HEK293T (cell line): ENCODE measurements around the gene SLC9A9.

ENCODE experiments used
- CTCF ChIA-PET: fragments of 350-600 bp; formaldehyde crosslinking; extraction: SDS; loops from one replicate; lab custom pipeline; 2021; ENCODE audit warnings: antibody characterized with exemption, inconsistent platforms; lab: Yijun Ruan, JAX
- POLR2A ChIA-PET: fragments of 350-600 bp; formaldehyde crosslinking; extraction: SDS; loops from one replicate; lab custom pipeline; 2020; ENCODE audit warnings: antibody characterized with exemption, inconsistent platforms; lab: Yijun Ruan, JAX
- DNase-seq: peaks from one replicate; pipeline ENCODE4 v3.0.0; 2012; ENCODE audit warnings: mixed read lengths; ENCODE audit errors: extremely low spot score
- ARNT ChIP-seq: fragments of 450-650 bp; IDR thresholded peaks from 2 replicates; pipeline ENCODE4 v1.6.1; 2017; ENCODE audit warnings: mild to moderate bottlenecking
- BHLHE40 ChIP-seq: fragments of 450-650 bp; IDR thresholded peaks from 2 replicates; pipeline ENCODE4 v1.6.1; 2016; ENCODE audit warnings: mild to moderate bottlenecking, moderate library complexity, borderline replicate concordance
- CTBP1 ChIP-seq: fragments of 450-650 bp; IDR thresholded peaks from 2 replicates; pipeline ENCODE4 v1.6.1; 2016; ENCODE audit warnings: borderline replicate concordance
- ELF4 ChIP-seq: fragments of 450-650 bp; IDR thresholded peaks from 2 replicates; pipeline ENCODE4 v1.6.1; 2017; ENCODE audit warnings: antibody characterized with exemption
- FOXA1 ChIP-seq: fragments of 450-650 bp; IDR thresholded peaks from 2 replicates; pipeline ENCODE4 v1.6.1; 2016; ENCODE audit warnings: mild to moderate bottlenecking
- FOXK2 ChIP-seq: fragments of 450-650 bp; IDR thresholded peaks from 2 replicates; pipeline ENCODE4 v1.6.1; 2016; ENCODE audit warnings: mild to moderate bottlenecking
- FOXM1 ChIP-seq: fragments of 450-650 bp; IDR thresholded peaks from 2 replicates; pipeline ENCODE4 v1.6.1; 2017; ENCODE audit warnings: mild to moderate bottlenecking, borderline replicate concordance
- HDGF ChIP-seq: fragments of 450-650 bp; IDR thresholded peaks from 2 replicates; pipeline ENCODE4 v1.6.1; 2017; ENCODE audit warnings: antibody characterized with exemption, borderline replicate concordance
- L3MBTL2 ChIP-seq: fragments of 450-650 bp; conservative IDR thresholded peaks from 2 replicates; pipeline ENCODE4 v1.6.1; 2016; ENCODE audit warnings: mild to moderate bottlenecking
- LEF1 ChIP-seq: fragments of 450-650 bp; IDR thresholded peaks from 2 replicates; pipeline ENCODE4 v1.6.1; 2017; ENCODE audit warnings: mild to moderate bottlenecking, borderline replicate concordance
- NFRKB ChIP-seq: fragments of 450-650 bp; IDR thresholded peaks from 2 replicates; pipeline ENCODE4 v1.6.1; 2016; ENCODE audit warnings: mild to moderate bottlenecking, moderate library complexity
- SP1 ChIP-seq: fragments of 450-650 bp; IDR thresholded peaks from 2 replicates; pipeline ENCODE4 v1.6.1; 2017
- SUZ12 ChIP-seq: fragments of 450-650 bp; IDR thresholded peaks from 2 replicates; pipeline ENCODE4 v1.6.1; 2016; ENCODE audit warnings: mild to moderate bottlenecking
- TARDBP ChIP-seq: fragments of 450-650 bp; IDR thresholded peaks from 2 replicates; pipeline ENCODE4 v1.6.1; 2016
- ZNF384 ChIP-seq: fragments of 450-650 bp; IDR thresholded peaks from 2 replicates; pipeline ENCODE4 v1.6.1; 2016
- TF ChIP-seq, protein P1 (sequence below): fragments of 450-650 bp; IDR thresholded peaks from 2 replicates; pipeline ENCODE4 v1.6.1; 2016

The SLC9A9 gene

DNA sequence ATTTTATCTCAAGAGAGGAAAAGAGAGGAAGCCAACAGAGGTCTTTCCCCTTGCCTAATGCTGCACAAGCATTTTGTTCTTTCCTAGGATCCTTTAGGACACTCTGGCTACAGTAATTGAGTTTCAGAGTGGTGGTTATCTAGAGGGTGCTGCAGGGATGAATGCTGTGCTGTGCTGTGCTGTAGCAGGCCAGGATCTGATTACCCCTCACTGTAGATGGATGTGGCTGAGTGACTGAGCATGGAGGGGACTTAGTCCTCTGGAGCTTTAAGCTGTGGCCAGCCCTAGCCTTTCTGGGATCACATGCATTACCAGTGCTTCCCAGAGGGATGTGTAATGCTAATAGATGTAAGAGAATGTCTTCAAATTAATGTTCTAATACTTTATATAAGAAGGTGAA, 94.8 kb downstream of the SLC9A9 start:
- TF ChIP-seq TARDBP (no peak), L3MBTL2 (no peak), LEF1 (no peak), SP1 (no peak), FOXK2 (no peak), ELF4 (no peak)
- ChIA-PET POLR2A (no interaction called here), CTCF (no interaction called here)
- DNase-seq, result no peak

DNA sequence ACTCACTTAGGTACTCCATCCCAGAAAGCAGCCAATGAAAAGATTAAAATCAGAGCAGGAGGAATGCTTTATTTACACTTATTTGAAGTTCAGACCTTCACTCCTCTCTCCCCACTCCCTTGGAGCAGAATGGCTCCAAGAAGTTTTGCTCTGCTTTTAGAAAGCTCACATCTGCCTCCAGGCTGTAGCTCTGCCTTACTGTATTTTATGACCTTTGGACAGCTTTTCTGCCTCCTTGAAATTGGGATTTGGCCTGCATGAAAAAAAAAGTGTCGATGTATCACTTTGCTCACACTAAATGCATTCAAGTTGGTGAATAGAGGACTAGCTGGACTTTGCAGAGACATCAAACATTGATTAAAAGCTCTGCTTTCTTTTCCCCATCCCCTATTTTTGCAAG, 95.3 kb downstream of the SLC9A9 start:
- DNase-seq, result no peak
- TF ChIP-seq, protein P1, sequence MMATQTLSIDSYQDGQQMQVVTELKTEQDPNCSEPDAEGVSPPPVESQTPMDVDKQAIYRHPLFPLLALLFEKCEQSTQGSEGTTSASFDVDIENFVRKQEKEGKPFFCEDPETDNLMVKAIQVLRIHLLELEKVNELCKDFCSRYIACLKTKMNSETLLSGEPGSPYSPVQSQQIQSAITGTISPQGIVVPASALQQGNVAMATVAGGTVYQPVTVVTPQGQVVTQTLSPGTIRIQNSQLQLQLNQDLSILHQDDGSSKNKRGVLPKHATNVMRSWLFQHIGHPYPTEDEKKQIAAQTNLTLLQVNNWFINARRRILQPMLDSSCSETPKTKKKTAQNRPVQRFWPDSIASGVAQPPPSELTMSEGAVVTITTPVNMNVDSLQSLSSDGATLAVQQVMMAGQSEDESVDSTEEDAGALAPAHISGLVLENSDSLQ, result no peak
- TF ChIP-seq CTBP1 (no peak), FOXM1 (no peak), LEF1 (no peak), SP1 (no peak), FOXA1 (no peak), TARDBP (no peak), ARNT (no peak), HDGF (no peak)
- ChIA-PET POLR2A (no interaction called here), CTCF (no interaction called here)

- no peak for DNase-seq
- no peak for TF ChIP-seq FOXK2
- TF ChIP-seq ZNF384, result no peak
- TF ChIP-seq BHLHE40, result no peak
- no peak for TF ChIP-seq ARNT
- no peak for TF ChIP-seq NFRKB
- no peak for TF ChIP-seq TARDBP
- CTCF ChIA-PET, result no interaction called here
Measured at GRCh38 chr3:143751643-143752178, 96.6 kb downstream of the SLC9A9 start.

DNA sequence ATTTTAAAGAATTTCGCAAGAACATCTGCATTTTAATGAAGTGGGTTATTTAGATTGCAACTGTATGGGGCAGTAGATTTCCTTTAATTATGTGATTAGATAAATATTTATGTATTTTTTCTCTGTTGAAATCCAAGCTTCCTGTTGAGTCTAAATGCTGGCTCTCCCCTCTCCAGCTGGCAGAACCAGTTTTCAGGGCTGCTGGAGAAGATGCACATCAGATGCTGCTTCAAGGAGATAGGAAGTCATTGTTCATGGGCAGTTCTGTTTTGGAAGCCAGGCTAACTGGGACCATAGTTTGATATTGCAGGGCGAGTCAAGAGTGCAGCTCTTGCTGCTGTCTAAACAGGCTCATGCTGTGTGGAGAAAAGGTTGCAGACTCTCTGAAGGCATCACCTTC, 97.4 kb downstream of the SLC9A9 start:
- TF ChIP-seq TARDBP (no peak), BHLHE40 (no peak), ARNT (no peak), SP1 (no peak), L3MBTL2 (no peak), FOXA1 (no peak), SUZ12 (no peak), LEF1 (no peak)
- ChIA-PET CTCF (no interaction called here), POLR2A (no interaction called here)
- DNase-seq, result no peak

More at GRCh38 chr3:143751643-143752178, 96.6 kb downstream of the SLC9A9 start:
- POLR2A ChIA-PET, result no interaction called here

DNA sequence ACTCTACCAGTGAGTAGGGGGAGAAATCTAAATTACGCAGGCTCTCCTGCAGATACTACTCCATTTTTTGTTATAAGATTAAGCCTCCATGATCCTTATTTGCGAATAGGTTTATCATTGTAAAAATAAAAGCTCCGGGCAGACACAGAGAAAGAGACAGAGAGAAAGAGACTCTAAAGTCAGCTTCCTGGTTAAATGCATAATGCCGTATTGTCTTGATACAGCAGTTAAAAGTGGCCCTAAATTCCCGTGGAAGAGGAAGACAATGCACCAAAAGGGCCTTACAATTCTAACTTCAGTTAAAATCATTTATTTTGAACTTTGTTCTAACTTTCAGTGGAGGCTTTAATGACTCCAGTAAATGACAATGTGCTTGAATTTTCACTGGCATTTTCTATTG, 98.3 kb downstream of the SLC9A9 start:
- no peak for DNase-seq
- POLR2A ChIA-PET, result no interaction called here
- CTCF ChIA-PET, result no interaction called here
- TF ChIP-seq TARDBP, result no peak
- no peak for TF ChIP-seq ARNT
- TF ChIP-seq FOXA1, result no peak
- TF ChIP-seq FOXM1, result no peak
- TF ChIP-seq FOXK2, result no peak
- no peak for TF ChIP-seq BHLHE40
- TF ChIP-seq SUZ12, result no peak
- TF ChIP-seq CTBP1, result no peak
- TF ChIP-seq ELF4, result no peak
- TF ChIP-seq HDGF, result no peak
- TF ChIP-seq LEF1, result no peak

GRCh38 chr3:143737065-143737464, 111.2 kb downstream of the SLC9A9 start:
- CTCF ChIA-PET, result no interaction called here
- TF ChIP-seq CTBP1 (no peak), L3MBTL2 (no peak), NFRKB (no peak), ELF4 (no peak), FOXA1 (no peak), LEF1 (no peak), FOXK2 (no peak), HDGF (no peak), ZNF384 (no peak), BHLHE40 (no peak), TARDBP (no peak), SUZ12 (no peak), FOXM1 (no peak), SP1 (no peak), ARNT (no peak)
- TF ChIP-seq, protein P1, result no peak
- DNase-seq, result no peak
- POLR2A ChIA-PET, result no interaction called here

DNA sequence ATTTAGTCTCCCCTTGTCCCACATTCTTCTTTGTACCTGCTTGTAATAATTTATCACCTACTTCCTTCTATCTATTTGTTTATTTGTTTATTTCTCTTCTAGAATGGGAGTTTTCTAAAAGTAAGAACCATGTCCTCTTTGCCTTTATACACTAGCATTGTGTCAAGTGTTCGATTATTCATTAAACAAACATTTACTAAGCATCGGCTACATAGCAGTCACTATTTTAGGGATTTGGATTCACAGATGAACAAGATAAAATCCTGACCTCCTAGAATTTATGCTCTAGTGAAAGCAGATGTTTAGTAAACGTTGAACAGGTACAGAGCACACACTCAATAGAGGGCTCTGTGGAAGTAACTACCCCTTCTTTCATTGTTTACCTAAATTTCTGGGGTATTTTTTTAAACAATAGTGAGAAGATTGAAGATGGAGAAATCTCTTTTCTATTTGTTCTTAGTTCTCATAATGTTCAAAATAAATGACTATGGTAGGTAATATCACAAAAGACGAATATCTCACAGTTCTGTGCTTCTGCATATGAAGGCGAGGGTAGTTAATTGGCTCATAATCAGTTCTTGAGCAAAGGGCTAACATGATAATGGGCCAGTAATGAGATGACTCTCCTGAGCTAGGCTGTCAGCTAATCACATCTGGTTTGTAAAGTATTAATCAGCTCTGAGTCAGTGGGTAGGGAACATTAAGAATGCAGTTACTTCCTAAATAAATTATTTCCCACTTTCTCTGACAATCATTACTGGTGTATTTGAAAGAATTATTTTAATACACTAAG, 111.9 kb downstream of the SLC9A9 start:
- POLR2A ChIA-PET, result no interaction called here
- no peak for DNase-seq
- CTCF ChIA-PET, result no interaction called here
- TF ChIP-seq FOXA1, result no peak
- no peak for TF ChIP-seq L3MBTL2
- no peak for TF ChIP-seq SUZ12
- TF ChIP-seq HDGF, result no peak
- TF ChIP-seq TARDBP, result no peak
- no peak for TF ChIP-seq LEF1
- TF ChIP-seq, protein P1, result no peak
